A549 (cell line): Measurements from ENCODE around the gene PLXNA1. TPM values are rescaled to one million over a fixed set of nuclear protein-coding genes. Genes with fewer than 3 reads are reported as not detected.

Experiments used
- ATAC-seq, 2 experiments: fragments of 200-7000 bp in 1 of 2; fragments of >200 bp in 1 of 2; cut with Nextera tagmentation in 1 of 2; cut with Tn5 transposase in 1 of 2; 3 replicates each; pipeline versions ENCODE4 v1.8.0 to v1.9.1; 2018 to 2020; ENCODE audit warnings: mild to moderate bottlenecking in 1 of 2, moderate library complexity in 1 of 2
- CTCF ChIA-PET: fragments of 300-600 bp; sonication (Branson Sonifier 250); formaldehyde crosslinking; extraction: SDS; loops from one replicate; lab custom pipeline; 2021; ENCODE audit warnings: antibody characterized with exemption, inconsistent platforms; lab: Yijun Ruan, JAX
- POLR2A ChIA-PET: fragments of 350-600 bp; formaldehyde crosslinking; extraction: SDS; loops from one replicate; lab custom pipeline; 2021; ENCODE audit warnings: antibody characterized with exemption, inconsistent platforms; lab: Yijun Ruan, JAX
- DNase-seq, 2 experiments: peaks; one replicate each; pipeline versions ENCODE4 v3.0.0 to v3.0.0-alpha.2; 2011 to 2016; ENCODE audit warnings: low read depth in 1 of 2, low spot score in 1 of 2
- FAIRE-seq: peaks from 2 replicates; lab custom pipeline; 2011; peaks lifted over from hg19 to GRCh38; lab: Jason Lieb, UNC
- H3K27ac ChIP-seq, 2 experiments: fragments of >200 bp; sonication (Bioruptor Twin); formaldehyde crosslinking; 3 replicates each; pipeline ENCODE4 v1.5.1; 2016 to 2017
- H3K4me1 ChIP-seq: fragments of >200 bp; sonication (Bioruptor Twin); formaldehyde crosslinking; 3 replicates; pipeline ENCODE4 v1.6.1; 2016
- H3K4me2 ChIP-seq: fragments of >200 bp; sonication (Bioruptor Twin); formaldehyde crosslinking; 3 replicates; pipeline ENCODE4 v1.6.1; 2016
- H3K4me3 ChIP-seq: fragments of >200 bp; sonication (Bioruptor Twin); formaldehyde crosslinking; 3 replicates; pipeline ENCODE4 v1.5.1; 2016
- H3K9me3 ChIP-seq: fragments of >200 bp; sonication (Bioruptor Twin); formaldehyde crosslinking; 3 replicates; pipeline ENCODE4 v1.6.1; 2016
- CBX8 ChIP-seq: fragments of 200-600 bp; sonication (generic); IDR thresholded peaks from 2 replicates; pipeline ENCODE4 v1.6.1; 2016
- CHD4 ChIP-seq: fragments of 200-600 bp; sonication (generic); IDR thresholded peaks from 2 replicates; pipeline ENCODE4 v1.6.1; 2016; ENCODE audit warnings: antibody characterized with exemption, mild to moderate bottlenecking, borderline replicate concordance
- E2F6 ChIP-seq: IDR thresholded peaks from 2 replicates; pipeline ENCODE4 v1.6.1; 2012; ENCODE audit warnings: low read depth, borderline replicate concordance
- EHMT2 ChIP-seq: fragments of 200-600 bp; sonication (generic); IDR thresholded peaks from 2 replicates; pipeline ENCODE4 v1.6.1; 2016; ENCODE audit warnings: antibody characterized with exemption, low read depth, mild to moderate bottlenecking, moderate library complexity
- ESRRA ChIP-seq: fragments of 150-350 bp; IDR thresholded peaks from 2 replicates; pipeline ENCODE4 v1.6.1; 2014; ENCODE audit warnings: mild to moderate bottlenecking, low read length, borderline replicate concordance
- HDAC2 ChIP-seq: fragments of 200-600 bp; sonication (generic); IDR thresholded peaks from 2 replicates; pipeline ENCODE4 v1.6.1; 2016
- HMGXB4 ChIP-seq: fragments of 250-450 bp; sonication (Bioruptor Pico); IDR thresholded peaks from 2 replicates; pipeline ENCODE4 v1.5.0; 2021; ENCODE audit warnings: mild to moderate bottlenecking, moderate library complexity, borderline replicate concordance
- HOXB5 ChIP-seq: fragments of 250-450 bp; sonication (Bioruptor Pico); IDR thresholded peaks from 2 replicates; pipeline ENCODE4 v1.5.0; 2020; ENCODE audit warnings: mild to moderate bottlenecking, moderate library complexity
- JUN ChIP-seq, 2 experiments: fragments of >200 bp; sonication (Bioruptor Twin); formaldehyde crosslinking; IDR thresholded peaks; 2 replicates in 1 of 2; 3 replicates in 1 of 2; pipeline ENCODE4 v1.6.1; 2016 to 2017
- KDM1A ChIP-seq: fragments of 200-600 bp; sonication (generic); IDR thresholded peaks from 2 replicates; pipeline ENCODE4 v1.6.1; 2016; ENCODE audit warnings: low read depth, mild to moderate bottlenecking
- MYC ChIP-seq: IDR thresholded peaks from 2 replicates; pipeline ENCODE4 v1.6.1; 2012; ENCODE audit warnings: mild to moderate bottlenecking, inconsistent platforms, low read length, improper control_type of control experiment, borderline replicate concordance
- NPAS2 ChIP-seq: fragments of 250-450 bp; sonication (Bioruptor Pico); IDR thresholded peaks from 2 replicates; pipeline ENCODE4 v1.8.0; 2022; ENCODE audit warnings: mild to moderate bottlenecking, moderate library complexity, borderline replicate concordance
- NR3C1 ChIP-seq: fragments of >200 bp; sonication (Bioruptor Twin); formaldehyde crosslinking; IDR thresholded peaks from 3 replicates; pipeline ENCODE4 v1.6.1; 2017
- PHF8 ChIP-seq: fragments of 200-600 bp; sonication (generic); IDR thresholded peaks from 2 replicates; pipeline ENCODE4 v1.6.1; 2016; ENCODE audit warnings: low read depth, mild to moderate bottlenecking, antibody characterized with exemption, moderate library complexity, borderline replicate concordance
- POLR2A ChIP-seq: IDR thresholded peaks from 2 replicates; pipeline ENCODE4 v1.6.1; 2012; ENCODE audit warnings: mild to moderate bottlenecking, low read length
- RAD21 ChIP-seq, 2 experiments: fragments of >200 bp in 1 of 2; sonication (Bioruptor Twin) in 1 of 2; formaldehyde crosslinking in 1 of 2; IDR thresholded peaks in 1 of 2; conservative IDR thresholded peaks in 1 of 2; 2 replicates in 1 of 2; 3 replicates in 1 of 2; pipeline ENCODE4 v1.6.1; 2012 to 2018; ENCODE audit warnings: inconsistent platforms in 1 of 2
- SMC3 ChIP-seq: fragments of >200 bp; sonication (Bioruptor Twin); formaldehyde crosslinking; IDR thresholded peaks from 3 replicates; pipeline ENCODE4 v1.6.1; 2018; ENCODE audit warnings: inconsistent platforms
- USF2 ChIP-seq: fragments of 450-650 bp; IDR thresholded peaks from 2 replicates; pipeline ENCODE4 v1.6.1; 2014; ENCODE audit warnings: antibody characterized with exemption
- ZFP36 ChIP-seq: fragments of 450-650 bp; IDR thresholded peaks from 2 replicates; pipeline ENCODE4 v1.6.1; 2014; ENCODE audit warnings: borderline replicate concordance; ENCODE audit not compliant: partially characterized antibody
- ZNF302 ChIP-seq: fragments of 250-450 bp; sonication (Bioruptor Pico); IDR thresholded peaks from 2 replicates; pipeline ENCODE4 v1.9.0; 2021; ENCODE audit warnings: inconsistent platforms, mild to moderate bottlenecking, moderate library complexity
- WGBS: methylation state at CpG from one replicate; pipeline ENCODE4 v1.1.6; 2017; ENCODE audit errors: missing lambda C conversion rate; 5-methylcytosine and 5-hydroxymethylcytosine counted together
- polyA minus RNA-seq: library from RNA; depleted of rRNA, polyadenylated mRNA; stranded (reverse); fragments of >200 nt; gene quantifications from 2 replicates; pipeline ENCODE4 v1.2.3, GENCODE V29; 2011; rRNA and poly(A)+ RNA removed
- polyA plus RNA-seq, 4 experiments: library from polyadenylated mRNA; depleted of rRNA in 3 of 4; stranded (reverse); fragments of >200 nt; fragmentation: RNase III in 1 of 4; extraction: RNeasy Plus Mini Kit Qiagen cat#74134 plus additional on column Dnase treatment in 1 of 4; gene quantifications; 2 replicates in 3 of 4; 3 replicates in 1 of 4; pipeline ENCODE4 v1.2.3, GENCODE V29; 2011 to 2017
- TF ChIP-seq, protein P1 (sequence below): fragments of >200 bp; sonication (Bioruptor Twin); formaldehyde crosslinking; IDR thresholded peaks from 3 replicates; pipeline ENCODE4 v1.5.1; 2016
- TF ChIP-seq, protein P2 (sequence below): IDR thresholded peaks from 2 replicates; pipeline ENCODE4 v1.6.1; 2012
- TF ChIP-seq, protein P3 (sequence below): fragments of 200-600 bp; sonication (generic); IDR thresholded peaks from 2 replicates; pipeline ENCODE4 v1.6.1; 2016; ENCODE audit warnings: antibody characterized with exemption, mild to moderate bottlenecking, moderate library complexity

Gene PLXNA1
- polyA plus RNA-seq (2011; rRNA removed) (9.1 and 10.9 TPM in 2 replicates), polyA plus RNA-seq (2017; fragmentation: RNase III; extraction: RNeasy Plus Mini Kit Qiagen cat#74134 plus additional on column Dnase treatment) (12.8 to 17.5 TPM (median 16.3 TPM) in 3 replicates), polyA minus RNA-seq (14.6 and 24.9 TPM in 2 replicates)
- polyA plus RNA-seq (2012; cell fraction: cytosol; rRNA removed): 21.6 and 30.9 TPM in 2 replicates
- polyA plus RNA-seq (2012; cell fraction: nucleus; rRNA removed): 74.7 and 111 TPM in 2 replicates

DNA sequence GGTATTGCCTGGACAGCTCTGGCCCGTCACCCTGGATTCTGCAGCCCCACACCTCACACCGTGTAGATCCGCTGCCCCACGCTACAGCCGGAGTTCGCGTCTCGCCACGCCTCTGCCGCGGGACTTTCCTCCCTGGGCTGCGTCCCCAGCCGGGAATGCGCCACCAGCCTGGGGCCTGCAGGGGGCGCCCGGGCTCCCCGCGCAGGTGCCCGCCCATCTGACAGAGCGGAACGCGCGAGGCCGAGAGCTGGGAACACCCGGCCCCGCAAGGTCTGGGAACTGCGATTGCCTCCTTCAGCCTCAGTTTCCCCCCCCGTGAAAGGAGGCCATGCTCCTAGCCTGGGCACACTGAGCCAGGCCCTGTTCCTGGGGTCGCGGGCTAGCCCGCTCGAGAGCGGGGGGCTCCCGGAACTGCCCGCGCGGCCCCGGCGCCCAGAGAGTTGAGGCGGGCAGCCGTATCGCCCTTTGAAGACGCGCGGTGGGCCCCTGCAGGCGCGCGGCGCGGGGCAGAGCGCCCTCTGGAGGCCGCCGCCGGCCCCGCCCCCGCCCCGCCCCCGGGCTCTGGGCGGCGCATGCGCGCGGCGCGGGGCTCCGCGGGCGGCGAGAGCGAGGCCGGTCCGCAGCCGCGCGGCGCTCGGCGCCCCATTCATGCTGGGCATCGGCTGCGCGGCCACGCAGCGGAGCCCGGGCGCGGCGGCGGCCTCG lies at the start of gene PLXNA1:
Gene PLXNA1 (plus strand): TSS at position 645 of the 705 bp plus-strand sequence. CDS start 5,479 bp downstream, outside the sequence.
- ChIA-PET CTCF (interaction anchor here (0.6 to 9.9 kb wide), 41 partner anchors 9 to 738 kb away, joined by 3 to 71 read pairs (median 3); partner anchors contain the start of gene TPRA1), POLR2A (interaction anchor here (0.6 kb wide), 1 partner anchor 72 kb away, joined by 4 read pairs; no protein-coding TSS in a partner anchor)
- no peak for FAIRE-seq
- Histone ChIP-seq H3K9me3 (no peaks in the 10 kb centered on the region), H3K27ac (peak within 1 kb of the TSS; percentile 96 to 97)
- TF ChIP-seq HDAC2: peak; percentile 47; the same call in 1 of the 2 replicates
- TF ChIP-seq, protein P1, sequence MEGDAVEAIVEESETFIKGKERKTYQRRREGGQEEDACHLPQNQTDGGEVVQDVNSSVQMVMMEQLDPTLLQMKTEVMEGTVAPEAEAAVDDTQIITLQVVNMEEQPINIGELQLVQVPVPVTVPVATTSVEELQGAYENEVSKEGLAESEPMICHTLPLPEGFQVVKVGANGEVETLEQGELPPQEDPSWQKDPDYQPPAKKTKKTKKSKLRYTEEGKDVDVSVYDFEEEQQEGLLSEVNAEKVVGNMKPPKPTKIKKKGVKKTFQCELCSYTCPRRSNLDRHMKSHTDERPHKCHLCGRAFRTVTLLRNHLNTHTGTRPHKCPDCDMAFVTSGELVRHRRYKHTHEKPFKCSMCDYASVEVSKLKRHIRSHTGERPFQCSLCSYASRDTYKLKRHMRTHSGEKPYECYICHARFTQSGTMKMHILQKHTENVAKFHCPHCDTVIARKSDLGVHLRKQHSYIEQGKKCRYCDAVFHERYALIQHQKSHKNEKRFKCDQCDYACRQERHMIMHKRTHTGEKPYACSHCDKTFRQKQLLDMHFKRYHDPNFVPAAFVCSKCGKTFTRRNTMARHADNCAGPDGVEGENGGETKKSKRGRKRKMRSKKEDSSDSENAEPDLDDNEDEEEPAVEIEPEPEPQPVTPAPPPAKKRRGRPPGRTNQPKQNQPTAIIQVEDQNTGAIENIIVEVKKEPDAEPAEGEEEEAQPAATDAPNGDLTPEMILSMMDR: peak; percentile 85
- peak; percentile 59; the same call in 1 of the 2 replicates for TF ChIP-seq HOXB5 (CRISPR knock-in tag)
- peak; percentile 95 for TF ChIP-seq KDM1A
- TF ChIP-seq JUN (IDR thresholded peaks at IDR 0.05): peak in 1 of 2 experiments; percentile 72; a peak in 3 of 5 replicates
- TF ChIP-seq USF2: no peak
- peak; percentile 95 for TF ChIP-seq CHD4
- peak; percentile 49 for TF ChIP-seq POLR2A
- peak; percentile 69 for TF ChIP-seq SMC3
- peak; percentile 61; the same call in 1 of the 2 replicates for TF ChIP-seq HMGXB4
- no peak for TF ChIP-seq NPAS2
- TF ChIP-seq, protein P2, sequence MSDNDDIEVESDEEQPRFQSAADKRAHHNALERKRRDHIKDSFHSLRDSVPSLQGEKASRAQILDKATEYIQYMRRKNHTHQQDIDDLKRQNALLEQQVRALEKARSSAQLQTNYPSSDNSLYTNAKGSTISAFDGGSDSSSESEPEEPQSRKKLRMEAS: peak; percentile 90
- TF ChIP-seq CBX8: no peak
- no peak for TF ChIP-seq NR3C1
- peak; percentile 87 for TF ChIP-seq E2F6
- TF ChIP-seq RAD21 (conservative IDR thresholded peaks at IDR 0.05 in 1 of 2, IDR thresholded peaks at IDR 0.05 in 1 of 2): peak; percentile 27 to 53; a peak in 3 of 5 replicates
- no peak for TF ChIP-seq ZNF302 (CRISPR knock-in tag)
- no peak for TF ChIP-seq MYC
- TF ChIP-seq, all 56 proteins: peak for 12
- peak within 1 kb of the TSS; percentile 85 for H3K4me3 ChIP-seq
- peak; percentile 83 to 87 for ATAC-seq
- peaks cover 17% of the 10 kb centered on the region for H3K4me1 ChIP-seq
- H3K4me2 ChIP-seq: peak within 1 kb of the TSS; percentile 96
- DNase-seq: peak; percentile 66 to 81
- WGBS: no CpG with 5 or more reads among the region's 89 CpGs

DNA sequence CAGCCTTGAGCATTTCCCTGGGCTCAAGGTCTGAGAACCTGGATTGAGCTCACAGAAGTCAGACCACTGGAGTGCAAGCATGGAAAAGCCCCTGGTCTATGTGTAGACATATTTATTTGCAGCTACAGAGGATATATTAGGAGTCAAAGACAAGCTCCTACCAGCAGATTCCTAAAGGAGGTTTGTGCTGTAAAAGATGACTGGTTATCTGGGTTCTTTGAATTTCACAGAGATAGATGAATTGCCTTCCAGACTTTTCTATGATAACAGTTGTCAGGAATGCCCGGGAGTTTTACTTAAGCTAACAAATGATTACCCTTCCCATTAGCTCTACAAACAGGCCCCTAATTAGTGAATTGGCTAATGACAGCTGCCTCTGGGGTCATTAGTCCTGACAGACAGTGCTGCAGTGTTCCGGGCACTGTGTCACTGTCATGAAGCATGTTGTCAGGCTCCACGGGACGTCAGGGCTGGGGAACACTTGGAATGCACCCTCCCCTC lies 48.8 kb upstream of the PLXNA1 start:
- Histone ChIP-seq H3K4me3 (no peak overlapping the region), H3K4me2 (no peak overlapping the region), H3K9me3 (no peaks in the 10 kb centered on the region), H3K4me1 (no peaks in the 10 kb centered on the region), H3K27ac (no peak overlapping the region)
- ChIA-PET CTCF (interaction anchor here (1.1 to 1.7 kb wide), 2 partner anchors 16 to 40 kb away, joined by 3 to 4 read pairs; no protein-coding TSS in a partner anchor), POLR2A (no interaction called here)
- FAIRE-seq (no peak), ATAC-seq (no peak), DNase-seq (no peak)
- WGBS: 64% methylated on average over 4 of the region's 4 CpGs
- TF ChIP-seq EHMT2 (no peak), PHF8 (no peak), E2F6 (no peak), ZNF302 (CRISPR knock-in tag) (no peak), ESRRA (no peak), ZFP36 (no peak)
- TF ChIP-seq, protein P3, sequence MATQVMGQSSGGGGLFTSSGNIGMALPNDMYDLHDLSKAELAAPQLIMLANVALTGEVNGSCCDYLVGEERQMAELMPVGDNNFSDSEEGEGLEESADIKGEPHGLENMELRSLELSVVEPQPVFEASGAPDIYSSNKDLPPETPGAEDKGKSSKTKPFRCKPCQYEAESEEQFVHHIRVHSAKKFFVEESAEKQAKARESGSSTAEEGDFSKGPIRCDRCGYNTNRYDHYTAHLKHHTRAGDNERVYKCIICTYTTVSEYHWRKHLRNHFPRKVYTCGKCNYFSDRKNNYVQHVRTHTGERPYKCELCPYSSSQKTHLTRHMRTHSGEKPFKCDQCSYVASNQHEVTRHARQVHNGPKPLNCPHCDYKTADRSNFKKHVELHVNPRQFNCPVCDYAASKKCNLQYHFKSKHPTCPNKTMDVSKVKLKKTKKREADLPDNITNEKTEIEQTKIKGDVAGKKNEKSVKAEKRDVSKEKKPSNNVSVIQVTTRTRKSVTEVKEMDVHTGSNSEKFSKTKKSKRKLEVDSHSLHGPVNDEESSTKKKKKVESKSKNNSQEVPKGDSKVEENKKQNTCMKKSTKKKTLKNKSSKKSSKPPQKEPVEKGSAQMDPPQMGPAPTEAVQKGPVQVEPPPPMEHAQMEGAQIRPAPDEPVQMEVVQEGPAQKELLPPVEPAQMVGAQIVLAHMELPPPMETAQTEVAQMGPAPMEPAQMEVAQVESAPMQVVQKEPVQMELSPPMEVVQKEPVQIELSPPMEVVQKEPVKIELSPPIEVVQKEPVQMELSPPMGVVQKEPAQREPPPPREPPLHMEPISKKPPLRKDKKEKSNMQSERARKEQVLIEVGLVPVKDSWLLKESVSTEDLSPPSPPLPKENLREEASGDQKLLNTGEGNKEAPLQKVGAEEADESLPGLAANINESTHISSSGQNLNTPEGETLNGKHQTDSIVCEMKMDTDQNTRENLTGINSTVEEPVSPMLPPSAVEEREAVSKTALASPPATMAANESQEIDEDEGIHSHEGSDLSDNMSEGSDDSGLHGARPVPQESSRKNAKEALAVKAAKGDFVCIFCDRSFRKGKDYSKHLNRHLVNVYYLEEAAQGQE: no peak
